ENCODE measurements around the gene PIGH.
"Not testable (repeated sequence)": the region's sequence is repeated elsewhere in the genome, so short reads cannot be mapped to it uniquely, and the experiment has no call there.

The PIGH gene

GRCh38 chr14:67607646-67608045 is 7.6 kb upstream of the PIGH start:
- no peak for DNase-seq

- DNase-seq, result no peak
Measured at GRCh38 chr14:67602995-67603545, 3.0 kb upstream of the PIGH start.

- no peak for DNase-seq
Measured at GRCh38 chr14:67602076-67602475, 2.0 kb upstream of the PIGH start.

GRCh38 chr14:67600562-67600974 is 500 bp upstream of the PIGH start:
- DNase-seq, result not testable (repeated sequence)

- no peak for DNase-seq
Measured at GRCh38 chr14:67595392-67595791, 4.7 kb downstream of the PIGH start.

GRCh38 chr14:67593650-67594049 is 6.4 kb downstream of the PIGH start:
- not testable (repeated sequence) for DNase-seq

GRCh38 chr14:67589204-67589770 is 10.8 kb downstream of the PIGH start:
- DNase-seq, result no peak

- no peak for DNase-seq
Measured at GRCh38 chr14:67586369-67586768, 13.7 kb downstream of the PIGH start.

GRCh38 chr14:67584978-67585377 is 15.1 kb downstream of the PIGH start:
- DNase-seq, result no peak

- DNase-seq, result no peak
Measured at GRCh38 chr14:67583711-67584644, 16.1 kb downstream of the PIGH start.

- DNase-seq, result no peak
Measured at GRCh38 chr14:67582061-67582460, 18.0 kb downstream of the PIGH start.

- DNase-seq, result no peak
Measured at GRCh38 chr14:67581643-67582042, 18.4 kb downstream of the PIGH start.

- no peak for DNase-seq
Measured at GRCh38 chr14:67580336-67581171, 19.5 kb downstream of the PIGH start.

GRCh38 chr14:67579636-67580035 is 20.4 kb downstream of the PIGH start:
- no peak for DNase-seq

GRCh38 chr14:67579040-67579439 is 21.0 kb downstream of the PIGH start:
- DNase-seq, result no peak

- no peak for DNase-seq
Measured at GRCh38 chr14:67577909-67578749, 21.9 kb downstream of the PIGH start.

- DNase-seq, result no peak
Measured at GRCh38 chr14:67577181-67577808, 22.8 kb downstream of the PIGH start.

- DNase-seq, result no peak
Measured at GRCh38 chr14:67576216-67576955, 23.7 kb downstream of the PIGH start.

- DNase-seq, result no peak
Measured at GRCh38 chr14:67575684-67576083, 24.4 kb downstream of the PIGH start.

- no peak for DNase-seq
Measured at GRCh38 chr14:67574806-67575205, 25.3 kb downstream of the PIGH start.

GRCh38 chr14:67574156-67574555 is 25.9 kb downstream of the PIGH start:
- no peak for DNase-seq
